GM12891 (cell line): Measurements from ENCODE around the gene CDYL2.

Experiments used
- PAX5 ChIP-seq: IDR thresholded peaks from 2 replicates; pipeline ENCODE4 v1.6.1; 2011; ENCODE audit warnings: low read length, moderate library complexity, mild to moderate bottlenecking; ENCODE audit not compliant: insufficient read depth, severe bottlenecking
- POLR2A ChIP-seq: IDR thresholded peaks from 2 replicates; pipeline ENCODE4 v1.6.1; 2011; ENCODE audit warnings: low read depth, low read length, control low read depth
- SPI1 ChIP-seq: IDR thresholded peaks from 2 replicates; pipeline ENCODE4 v1.6.1; 2011; ENCODE audit warnings: low read depth, low read length, control low read depth
- TAF1 ChIP-seq: IDR thresholded peaks from 2 replicates; pipeline ENCODE4 v1.6.1; 2011; ENCODE audit warnings: low read depth, low read length, control low read depth

- TF ChIP-seq POLR2A (no peak), PAX5 (no peak), TAF1 (no peak), SPI1 (0 out of 2 replicates have a peak, but pooled peaks have one; percentile 15)
Measured at GRCh38 chr16:80680839-80681238, 123.6 kb downstream of the CDYL2 start.
